NCI-H2107 treated with DMSO at 0.1 percent for 48 hours (cell line): Measurements from ENCODE around the gene PCDHB6.
"Not testable (repeated sequence)": the region's sequence is repeated elsewhere in the genome, so short reads cannot be mapped to it uniquely, and the experiment has no call there.

Source experiments
- DNase-seq: peaks from one replicate; lab custom pipeline; 2025; ENCODE audit not compliant: unreplicated experiment; lab: John Stamatoyannopoulos, UW

Gene PCDHB6

DNA sequence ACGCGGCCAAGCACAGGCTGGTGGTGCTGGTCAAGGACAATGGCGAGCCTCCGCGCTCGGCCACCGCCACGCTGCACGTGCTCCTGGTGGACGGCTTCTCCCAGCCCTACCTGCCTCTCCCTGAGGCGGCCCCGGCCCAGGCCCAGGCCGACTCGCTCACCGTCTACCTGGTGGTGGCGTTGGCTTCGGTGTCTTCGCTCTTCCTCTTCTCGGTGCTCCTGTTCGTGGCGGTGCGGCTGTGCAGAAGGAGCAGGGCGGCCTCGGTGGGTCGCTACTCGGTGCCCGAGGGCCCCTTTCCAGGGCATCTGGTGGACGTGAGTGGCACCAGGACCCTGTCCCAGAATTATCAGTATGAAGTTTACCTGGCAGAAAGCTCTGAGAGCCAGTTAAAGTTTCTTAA lies 8.0 kb downstream of the PCDHB6 start:
- DNase-seq: not testable (repeated sequence)

DNA sequence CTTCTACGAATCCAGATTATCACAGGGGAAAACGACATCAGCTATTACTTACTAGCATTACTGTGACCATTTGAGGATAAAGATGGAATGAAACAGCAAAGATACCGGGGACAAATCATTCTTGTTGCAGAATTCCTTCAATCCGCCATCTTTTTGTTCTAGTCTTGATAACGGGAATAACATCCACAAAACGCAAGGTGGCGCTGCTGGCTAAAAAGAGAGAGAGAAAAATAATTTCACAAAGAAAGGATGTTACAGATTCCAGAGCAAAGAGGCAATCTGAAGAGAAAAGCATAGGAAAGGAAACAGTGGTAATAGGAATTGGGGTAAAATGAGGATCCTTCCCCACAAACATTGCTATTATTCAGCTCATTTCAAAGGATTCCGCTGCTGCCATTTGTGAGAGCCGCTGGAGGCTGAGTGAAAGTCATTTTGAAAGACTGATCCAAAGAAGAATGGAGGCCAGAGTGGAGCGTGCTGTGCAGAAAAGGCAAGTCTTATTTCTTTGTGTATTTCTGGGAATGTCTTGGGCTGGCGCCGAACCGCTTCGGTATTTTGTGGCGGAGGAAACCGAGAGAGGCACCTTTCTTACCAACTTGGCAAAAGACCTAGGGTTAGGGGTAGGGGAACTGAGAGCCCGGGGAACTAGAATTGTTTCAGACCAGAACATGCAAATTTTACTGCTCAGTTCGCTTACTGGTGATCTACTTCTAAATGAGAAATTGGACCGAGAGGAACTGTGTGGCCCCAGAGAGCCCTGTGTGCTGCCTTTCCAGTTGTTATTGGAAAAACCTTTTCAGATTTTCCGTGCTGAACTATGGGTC lies 22.7 kb downstream of the PCDHB6 start, which contains the start of gene PCDHB7:
Gene PCDHB7, plus strand, starts transcription at position 264 of the 824 bp plus-strand sequence. Its CDS starts 192 bp downstream, at position 456.
- DNase-seq: no peak

GRCh38 chr5:141174291-141175104 lies 24.6 kb downstream of the PCDHB6 start:
- DNase-seq: not testable (repeated sequence)

DNA sequence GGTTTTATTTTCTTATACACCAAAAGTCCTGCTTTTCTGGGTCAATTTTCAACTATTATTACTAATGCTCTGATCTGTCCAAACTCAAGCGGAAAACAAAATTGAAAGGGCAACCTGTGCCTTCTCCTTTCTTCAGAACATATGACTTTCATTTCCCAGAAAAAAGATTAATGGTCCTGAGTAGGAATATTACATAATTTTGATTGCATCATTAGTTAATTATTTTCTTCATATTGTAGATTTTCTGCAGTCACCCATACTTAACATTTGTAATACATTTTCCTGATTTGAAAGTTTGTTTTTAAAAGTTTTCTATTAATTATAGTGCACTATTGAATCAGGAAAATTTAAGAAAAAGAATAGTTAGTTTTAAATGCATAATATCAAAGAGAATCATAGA lies 26.1 kb downstream of the PCDHB6 start:
- DNase-seq: no peak

GRCh38 chr5:141177577-141178191 lies 27.8 kb downstream of the PCDHB6 start, which contains the start of gene PCDHB8:
Gene PCDHB8, plus strand, starts transcription at chr5:141177790. Its CDS starts 245 bp downstream, at chr5:141178035.
- DNase-seq: not testable (repeated sequence)

GRCh38 chr5:141179371-141179770 lies 29.5 kb downstream of the PCDHB6 start:
- not testable (repeated sequence) for DNase-seq

GRCh38 chr5:141179876-141180275 lies 30.0 kb downstream of the PCDHB6 start:
- DNase-seq: not testable (repeated sequence)

DNA sequence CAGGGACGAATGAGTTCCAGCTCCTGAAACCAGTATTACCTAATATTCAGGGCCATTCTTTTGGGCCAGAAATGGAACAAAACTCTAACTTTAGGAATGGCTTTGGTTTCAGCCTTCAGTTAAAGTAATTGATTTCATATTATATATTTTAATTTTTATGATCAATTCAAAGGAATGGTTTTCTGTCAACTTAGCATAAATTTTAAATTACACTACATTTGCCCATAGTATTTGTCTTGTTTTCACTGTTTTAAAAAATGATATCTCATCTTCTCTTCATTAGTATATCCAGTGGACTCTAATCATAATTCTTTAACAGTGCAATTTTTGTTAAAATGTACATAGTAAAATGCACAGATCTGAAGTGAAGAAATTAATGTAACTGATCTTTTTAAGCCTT lies 30.5 kb downstream of the PCDHB6 start:
- no peak for DNase-seq

GRCh38 chr5:141182248-141182647 lies 32.4 kb downstream of the PCDHB6 start, which contains the start of gene PCDHB16:
Gene PCDHB16, plus strand, starts transcription at chr5:141182387. Its CDS starts 173 bp downstream, at chr5:141182560.
- DNase-seq: no peak

- not testable (repeated sequence) for DNase-seq
Measured at GRCh38 chr5:141184117-141184855, 34.4 kb downstream of the PCDHB6 start.

GRCh38 chr5:141186897-141187512 lies 37.1 kb downstream of the PCDHB6 start, which contains the start of gene PCDHB9:
Gene PCDHB9, plus strand, starts transcription at chr5:141187161. Its CDS starts 158 bp downstream, at chr5:141187319.
- peak; percentile 56 for DNase-seq

DNA sequence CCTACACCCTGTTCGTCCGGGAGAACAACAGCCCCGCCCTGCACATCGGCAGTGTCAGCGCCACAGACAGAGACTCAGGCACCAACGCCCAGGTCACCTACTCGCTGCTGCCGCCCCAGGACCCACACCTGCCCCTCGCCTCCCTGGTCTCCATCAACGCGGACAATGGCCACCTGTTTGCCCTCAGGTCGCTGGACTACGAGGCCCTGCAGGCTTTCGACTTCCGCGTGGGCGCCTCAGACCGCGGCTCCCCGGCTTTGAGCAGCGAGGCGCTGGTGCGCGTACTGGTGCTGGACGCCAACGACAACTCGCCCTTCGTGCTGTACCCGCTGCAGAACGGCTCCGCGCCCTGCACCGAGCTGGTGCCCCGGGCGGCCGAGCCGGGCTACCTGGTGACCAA lies 38.8 kb downstream of the PCDHB6 start:
- DNase-seq: not testable (repeated sequence)

- DNase-seq: not testable (repeated sequence)
Measured at GRCh38 chr5:141189131-141189530, 39.3 kb downstream of the PCDHB6 start.

DNA sequence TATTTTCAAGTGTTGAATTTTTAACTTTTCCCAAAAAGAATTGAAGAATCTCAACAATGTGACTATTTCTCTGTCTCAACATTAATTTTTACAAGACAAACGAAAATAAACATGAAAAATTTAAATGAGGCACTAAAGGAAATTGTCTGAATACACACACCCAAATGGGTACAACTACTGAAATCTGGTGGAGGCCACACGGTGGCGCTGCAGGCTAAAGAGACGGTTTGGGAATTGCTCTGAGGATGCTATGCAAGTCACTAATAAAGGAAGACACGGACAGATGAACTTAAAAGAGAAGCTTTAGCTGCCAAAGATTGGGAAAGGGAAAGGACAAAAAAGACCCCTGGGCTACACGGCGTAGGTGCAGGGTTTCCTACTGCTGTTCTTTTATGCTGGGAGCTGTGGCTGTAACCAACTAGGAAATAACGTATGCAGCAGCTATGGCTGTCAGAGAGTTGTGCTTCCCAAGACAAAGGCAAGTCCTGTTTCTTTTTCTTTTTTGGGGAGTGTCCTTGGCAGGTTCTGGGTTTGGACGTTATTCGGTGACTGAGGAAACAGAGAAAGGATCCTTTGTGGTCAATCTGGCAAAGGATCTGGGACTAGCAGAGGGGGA lies 42.4 kb downstream of the PCDHB6 start, which contains the start of gene PCDHB10:
Gene PCDHB10, plus strand, starts transcription at position 244 of the 616 bp plus-strand sequence. Its CDS starts 200 bp downstream, at position 444.
- DNase-seq: no peak

DNA sequence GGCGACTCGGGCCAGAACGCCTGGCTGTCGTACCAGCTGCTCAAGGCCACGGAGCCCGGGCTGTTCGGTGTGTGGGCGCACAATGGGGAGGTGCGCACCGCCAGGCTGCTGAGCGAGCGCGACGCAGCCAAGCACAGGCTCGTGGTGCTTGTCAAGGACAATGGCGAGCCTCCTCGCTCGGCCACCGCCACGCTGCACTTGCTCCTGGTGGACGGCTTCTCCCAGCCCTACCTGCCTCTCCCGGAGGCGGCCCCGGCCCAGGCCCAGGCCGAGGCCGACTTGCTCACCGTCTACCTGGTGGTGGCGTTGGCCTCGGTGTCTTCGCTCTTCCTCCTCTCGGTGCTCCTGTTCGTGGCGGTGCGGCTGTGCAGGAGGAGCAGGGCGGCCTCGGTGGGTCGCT lies 44.5 kb downstream of the PCDHB6 start:
- not testable (repeated sequence) for DNase-seq

DNA sequence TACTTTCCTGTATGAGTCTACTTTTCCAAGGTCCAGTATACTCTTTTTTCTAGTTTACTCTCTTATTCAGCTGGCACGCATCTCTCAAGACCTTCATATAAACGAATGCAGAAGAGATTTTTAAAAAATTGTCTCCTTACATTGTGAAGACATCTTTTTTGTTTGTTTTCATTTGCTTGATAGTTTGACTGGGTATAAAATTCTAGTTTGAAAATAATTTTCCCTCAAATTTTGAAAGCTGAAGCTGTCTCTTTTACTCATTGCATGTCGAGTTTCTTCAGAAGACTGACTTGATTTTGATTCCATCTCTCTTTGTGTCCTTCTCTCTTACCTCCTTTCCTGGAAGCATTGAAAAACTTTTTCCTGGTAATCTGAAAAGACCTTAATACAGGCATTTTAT lies 46.5 kb downstream of the PCDHB6 start:
- DNase-seq: no peak

- DNase-seq: no peak
Measured at GRCh38 chr5:141199359-141200235, 49.7 kb downstream of the PCDHB6 start, which contains the start of gene PCDHB11. Gene PCDHB11, plus strand, starts transcription at chr5:141199627. Its CDS starts 148 bp downstream, at chr5:141199775.

DNA sequence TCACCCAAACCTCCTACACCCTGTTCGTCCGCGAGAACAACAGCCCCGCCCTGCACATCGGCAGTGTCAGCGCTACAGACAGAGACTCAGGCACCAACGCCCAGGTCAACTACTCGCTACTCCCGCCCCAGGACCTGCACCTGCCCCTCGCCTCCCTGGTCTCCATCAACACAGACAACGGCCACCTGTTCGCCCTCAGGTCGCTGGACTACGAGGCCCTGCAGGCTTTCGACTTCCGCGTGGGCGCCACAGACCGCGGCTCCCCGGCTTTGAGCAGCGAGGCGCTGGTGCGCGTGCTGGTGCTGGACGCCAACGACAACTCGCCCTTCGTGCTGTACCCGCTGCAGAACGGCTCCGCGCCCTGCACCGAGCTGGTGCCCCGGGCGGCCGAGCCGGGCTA lies 51.3 kb downstream of the PCDHB6 start:
- not testable (repeated sequence) for DNase-seq
